Left lobe of liver (tissue), 2 donors: ENCODE measurements around the gene PSMB9. TPM values are rescaled to one million over a fixed set of nuclear protein-coding genes. Genes with fewer than 3 reads are reported as not detected.
"Not testable (repeated sequence)": the region's sequence is repeated elsewhere in the genome, so short reads cannot be mapped to it uniquely, and the experiment has no call there.

Source experiments
- ATAC-seq: fragments of 200-7000 bp; cut with Tn5 transposase; one replicate; pipeline ENCODE4 v1.9.1; 2020; ENCODE audit warnings: mild to moderate bottlenecking, moderate library complexity
- DNase-seq: peaks from one replicate; pipeline ENCODE4 v3.0.0-alpha.2; 2020; ENCODE audit warnings: low spot score
- total RNA-seq: library from RNA; stranded (reverse); gene quantifications from one replicate; pipeline ENCODE4 v1.2.1, GENCODE V29; 2021
- donor health status: DM: no; HTN: no; CAD: no; lungs with moderate emphysema.
- donor health status: DM: no; HTN: yes; CAD: no.

PSMB9 gene
- total RNA-seq, 1 donor from 2014 or later, result 13.9 TPM

DNA sequence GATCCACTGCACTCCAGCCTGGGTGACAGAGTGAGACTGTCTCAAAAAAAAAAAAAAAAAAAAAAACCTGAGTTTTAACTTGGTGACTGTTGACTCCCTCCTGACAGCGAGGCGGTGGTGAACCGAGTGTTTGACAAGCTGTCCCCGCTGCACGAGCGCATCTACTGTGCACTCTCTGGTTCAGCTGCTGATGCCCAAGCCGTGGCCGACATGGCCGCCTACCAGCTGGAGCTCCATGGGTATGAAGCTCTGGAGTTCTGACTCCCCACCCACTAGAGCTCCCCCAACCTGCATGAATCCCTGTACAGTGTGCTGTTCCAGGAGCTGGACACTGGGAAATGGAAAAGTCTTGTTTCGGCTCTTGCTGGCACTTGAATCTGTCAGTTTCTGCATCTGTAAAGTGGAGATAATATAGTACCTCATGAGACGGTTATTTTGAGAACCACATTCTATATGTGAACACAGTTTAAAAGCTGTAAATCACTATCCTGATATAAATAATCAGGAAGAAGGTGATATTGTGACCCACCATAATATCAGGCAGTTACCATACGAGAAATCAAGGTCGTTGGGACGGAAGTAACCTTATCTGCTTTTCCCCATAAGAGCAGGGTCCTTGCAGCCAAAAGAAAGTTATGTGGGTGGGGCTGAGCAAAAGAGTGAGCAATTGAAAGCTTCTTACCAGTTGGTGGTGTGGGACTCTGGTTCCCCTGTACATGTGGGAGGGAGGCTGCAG is 3.3 kb downstream of the PSMB9 start:
- no peak for ATAC-seq
- no peak for DNase-seq

DNA sequence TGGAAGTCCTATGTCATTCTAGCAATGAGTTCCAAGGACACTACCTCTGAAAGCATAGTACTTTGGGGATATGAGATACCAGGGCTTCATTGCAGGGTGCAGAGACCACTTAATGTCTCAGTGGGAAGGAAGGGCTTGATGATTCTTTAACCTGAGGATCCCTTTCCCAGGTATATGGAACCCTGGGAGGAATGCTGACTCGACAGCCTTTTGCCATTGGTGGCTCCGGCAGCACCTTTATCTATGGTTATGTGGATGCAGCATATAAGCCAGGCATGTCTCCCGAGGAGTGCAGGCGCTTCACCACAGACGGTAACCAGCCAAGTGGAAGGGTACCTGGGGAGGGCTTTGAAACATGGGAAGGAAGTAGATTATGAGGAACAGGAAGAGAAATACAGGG is 4.2 kb downstream of the PSMB9 start:
- DNase-seq (no peak), ATAC-seq (no peak)

- ATAC-seq (no peak), DNase-seq (no peak)
Measured at GRCh38 chr6:32860674-32861073, 6.7 kb downstream of the PSMB9 start.

DNA sequence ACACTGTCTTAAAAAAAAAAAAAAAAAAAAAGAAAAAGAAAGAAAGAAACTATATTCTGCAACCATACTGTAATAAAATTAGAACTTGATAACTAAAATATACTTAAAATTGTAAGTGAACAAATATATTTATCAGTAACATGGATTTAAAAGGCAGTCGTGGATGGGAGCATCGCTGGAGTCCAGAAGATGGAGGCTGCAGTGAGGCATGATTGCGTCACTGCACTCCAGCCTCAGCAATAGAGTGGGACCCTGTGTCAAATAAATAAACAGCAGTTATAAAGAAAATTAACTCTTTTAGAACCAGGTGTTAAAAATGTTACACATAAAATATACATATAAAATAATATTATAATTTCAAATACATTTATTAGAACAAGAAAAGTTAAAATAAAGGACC is 8.7 kb downstream of the PSMB9 start:
- ATAC-seq (no peak), DNase-seq (no peak)

GRCh38 chr6:32865724-32866443 is 11.9 kb downstream of the PSMB9 start:
- ATAC-seq, result no peak
- no peak for DNase-seq

DNA sequence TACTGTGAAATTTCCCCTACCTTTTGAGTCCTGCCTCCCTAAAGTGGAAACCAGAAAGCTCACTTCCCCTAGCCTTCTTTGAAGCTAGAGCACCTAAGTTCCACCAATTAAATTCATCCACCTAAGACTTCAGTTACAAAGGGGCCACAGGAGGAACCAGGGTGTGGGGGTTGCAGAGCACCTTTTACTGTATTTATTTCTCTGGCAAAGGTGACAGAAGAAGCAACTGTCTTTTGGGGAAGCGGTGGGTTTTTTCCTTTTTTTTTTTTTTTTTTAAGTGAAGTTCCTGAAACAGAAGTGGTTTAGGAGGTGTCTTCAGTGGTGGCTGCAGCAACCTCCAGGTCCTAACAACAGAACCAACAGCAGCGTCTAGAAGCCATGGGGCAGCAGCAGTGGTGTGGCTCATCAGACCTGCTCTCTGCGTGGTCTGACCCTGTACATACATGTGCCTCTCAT is 13.1 kb downstream of the PSMB9 start:
- DNase-seq (no peak), ATAC-seq (no peak)

DNA sequence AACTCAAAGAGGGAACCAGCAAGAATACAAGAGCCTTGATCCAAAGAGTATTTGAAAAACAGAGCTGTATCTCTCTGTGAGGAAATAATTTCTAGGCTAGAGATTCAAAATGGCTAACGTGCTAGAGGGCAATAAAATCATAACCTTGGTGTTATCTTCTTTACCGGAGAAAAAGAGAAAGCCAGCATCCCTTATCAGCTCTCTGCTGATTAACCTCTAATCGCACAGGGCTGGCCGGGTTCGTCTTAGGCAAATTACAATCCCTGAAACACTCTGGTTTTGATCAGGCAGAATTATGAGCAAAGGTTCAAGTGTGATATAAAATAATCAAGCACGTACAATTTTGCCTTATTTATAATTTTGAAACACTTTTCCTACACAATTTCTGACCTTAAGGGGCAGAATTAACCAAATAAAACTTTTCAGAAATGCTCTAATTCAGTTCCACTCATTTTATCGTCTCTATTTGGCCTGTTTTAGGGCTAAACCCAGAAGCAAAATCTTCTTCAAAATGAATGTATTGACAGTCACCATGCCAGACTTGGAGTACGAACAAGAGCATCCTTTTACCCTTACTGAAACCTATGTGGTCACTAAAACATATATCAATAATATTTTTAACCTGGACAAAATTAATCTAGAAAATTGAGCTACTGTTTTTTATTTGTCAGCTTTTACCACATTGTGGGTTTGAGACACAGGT is 13.7 kb downstream of the PSMB9 start:
- no peak for DNase-seq

GRCh38 chr6:32868257-32868788 is 14.3 kb downstream of the PSMB9 start:
- DNase-seq (peak; percentile 69), ATAC-seq (peak; percentile 91)

More for the DNA sequence above, 13.7 kb downstream of the PSMB9 start:
- ATAC-seq, result no peak

GRCh38 chr6:32873947-32874346 is 20.0 kb downstream of the PSMB9 start:
- DNase-seq, ATAC-seq: not testable (repeated sequence)

DNA sequence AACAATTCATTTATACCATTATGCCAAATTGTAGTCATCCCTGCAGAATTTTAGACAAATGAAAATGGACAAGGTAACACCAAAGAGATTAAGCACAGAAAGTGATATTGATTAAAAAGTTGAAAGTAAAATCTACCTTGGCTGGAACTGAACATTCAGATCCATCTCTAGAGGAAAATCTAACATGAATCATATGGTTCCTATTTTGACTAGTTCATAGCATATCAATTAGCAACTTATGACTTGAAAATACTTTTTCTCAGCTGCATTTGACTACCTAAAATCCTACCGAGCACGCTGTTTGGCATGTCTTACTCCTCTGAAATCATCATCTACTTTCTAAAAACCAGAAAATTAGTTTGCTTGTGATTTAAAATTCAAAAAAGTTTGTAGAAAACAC is 22.6 kb downstream of the PSMB9 start:
- DNase-seq (no peak), ATAC-seq (no peak)

DNA sequence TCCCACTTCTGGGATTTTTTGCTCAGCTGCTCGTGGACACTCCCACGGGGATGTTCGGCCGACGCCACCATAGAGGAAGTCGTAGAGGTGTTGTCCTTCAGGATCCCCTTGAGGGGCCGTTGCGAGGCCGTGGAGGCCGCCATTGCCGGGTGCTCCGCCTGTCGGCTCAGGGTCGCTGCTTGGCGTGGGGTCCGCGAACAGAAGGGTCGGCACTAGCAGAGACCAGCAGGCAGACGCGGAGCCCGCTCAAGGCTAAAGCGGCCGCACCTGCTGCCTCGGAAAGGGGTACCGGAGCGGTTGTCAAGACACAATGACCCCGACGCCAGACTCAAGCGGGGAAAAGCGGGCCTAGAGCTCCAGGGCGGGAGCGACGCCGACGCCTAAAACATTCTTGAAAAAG is 25.7 kb downstream of the PSMB9 start:
- ATAC-seq (no peak), DNase-seq (no peak)

- not testable (repeated sequence) for ATAC-seq, DNase-seq
Measured at GRCh38 chr6:32880962-32881361, 27.0 kb downstream of the PSMB9 start.

GRCh38 chr6:32882879-32883250 is 28.9 kb downstream of the PSMB9 start:
- DNase-seq (no peak), ATAC-seq (no peak)

DNA sequence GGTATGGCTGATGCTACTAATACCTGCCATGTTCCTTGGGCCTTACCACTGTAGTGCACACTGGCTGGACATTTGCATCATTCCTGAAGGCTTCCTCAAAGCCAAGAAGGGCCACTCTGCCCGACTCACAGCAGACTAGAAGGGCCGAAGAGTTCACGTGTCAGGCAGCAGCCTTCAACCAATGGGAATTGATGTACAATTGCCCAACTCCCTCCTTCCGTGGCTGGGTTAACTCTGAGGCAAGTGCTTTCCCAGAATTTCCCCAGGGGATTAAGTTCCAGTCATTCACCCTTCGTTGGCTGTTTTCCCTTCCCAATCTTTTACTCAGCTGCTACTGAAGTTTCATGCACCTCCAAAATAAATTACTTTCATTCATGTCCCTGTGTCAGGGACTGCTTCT is 29.8 kb downstream of the PSMB9 start:
- DNase-seq (no peak), ATAC-seq (peak; percentile 45)

DNA sequence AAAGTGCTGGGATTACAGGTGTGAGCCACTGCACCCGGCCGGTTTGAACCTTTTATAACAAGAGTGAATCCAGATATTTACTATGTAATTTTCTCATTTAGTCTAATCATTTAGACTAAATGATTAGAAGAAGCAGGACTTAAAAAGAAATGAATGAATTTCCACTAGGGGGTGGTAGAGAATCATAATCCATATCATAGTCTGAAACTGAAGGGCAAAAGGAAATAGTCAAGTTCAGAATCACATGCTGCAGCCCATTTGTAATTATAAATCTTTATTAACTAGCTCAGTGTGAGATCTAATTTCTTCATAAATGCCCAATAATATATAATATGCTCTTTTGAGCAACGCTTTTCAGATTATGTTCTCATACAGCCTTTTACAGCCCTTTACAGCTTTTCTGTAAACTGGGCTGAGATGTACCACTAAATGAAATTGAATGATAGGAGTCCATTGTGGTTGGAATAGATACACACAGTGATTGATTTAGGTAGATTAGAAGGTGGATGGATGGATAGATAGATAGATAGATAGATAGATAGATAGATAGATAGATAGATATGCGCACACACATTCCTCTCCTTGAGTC is 31.8 kb downstream of the PSMB9 start:
- no peak for DNase-seq
- peak; percentile 83 for ATAC-seq

GRCh38 chr6:32886681-32887383 is 32.8 kb downstream of the PSMB9 start:
- no peak for DNase-seq
- no peak for ATAC-seq

- no peak for DNase-seq
- no peak for ATAC-seq
Measured at GRCh38 chr6:32887616-32888015, 33.6 kb downstream of the PSMB9 start.

DNA sequence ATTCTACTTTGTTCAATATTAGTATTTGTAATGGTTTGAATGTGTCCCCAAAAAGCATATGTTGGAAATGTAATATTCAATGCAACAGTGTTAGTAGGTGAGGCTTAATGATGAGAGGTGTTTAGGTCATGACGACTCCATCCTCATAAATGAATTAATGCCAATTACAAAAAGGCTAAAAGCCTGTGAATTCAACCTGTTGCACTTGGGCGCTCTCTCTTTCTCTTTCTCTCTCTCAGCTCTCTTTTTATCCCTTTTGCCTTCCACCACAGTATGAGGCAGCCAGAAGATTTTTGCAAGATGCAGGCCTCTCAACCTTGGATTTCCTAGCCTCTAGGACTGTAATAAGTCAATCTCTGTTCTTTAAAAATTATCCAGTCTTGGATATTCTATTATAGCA is 34.6 kb downstream of the PSMB9 start:
- no peak for DNase-seq
- no peak for ATAC-seq

- ATAC-seq (no peak), DNase-seq (no peak)
Measured at GRCh38 chr6:32889533-32889932, 35.5 kb downstream of the PSMB9 start.

GRCh38 chr6:32890831-32891230 is 36.8 kb downstream of the PSMB9 start:
- no peak for ATAC-seq
- no peak for DNase-seq
